Measurements from ENCODE around the gene NPIPB2.
"Not testable (repeated sequence)": the region's sequence is repeated elsewhere in the genome, so short reads cannot be mapped to it uniquely, and the experiment has no call there.

Gene NPIPB2

GRCh38 chr16:11941945-11942344 is at the start of gene NPIPB2:
TSS of gene NPIPB2 (minus strand) at chr16:11942045. CDS start at chr16:11942045, 0 bp downstream.
- not testable (repeated sequence) for DNase-seq

- DNase-seq, result no peak
Observed at GRCh38 chr16:11990702-11991390, 49.0 kb upstream of the NPIPB2 start.

- no peak for DNase-seq
Observed at GRCh38 chr16:11988258-11988978, 46.6 kb upstream of the NPIPB2 start.

- DNase-seq, result no peak
Observed at GRCh38 chr16:11986521-11987057, 44.7 kb upstream of the NPIPB2 start.

GRCh38 chr16:11985250-11985649 is 43.4 kb upstream of the NPIPB2 start:
- DNase-seq, result no peak

- no peak for DNase-seq
Observed at GRCh38 chr16:11980136-11980844, 38.4 kb upstream of the NPIPB2 start.

GRCh38 chr16:11979013-11979672 is 37.3 kb upstream of the NPIPB2 start:
- DNase-seq, result no peak

- DNase-seq, result no peak
Observed at GRCh38 chr16:11978080-11978479, 36.2 kb upstream of the NPIPB2 start.

- DNase-seq, result no peak
Observed at GRCh38 chr16:11977376-11978041, 35.7 kb upstream of the NPIPB2 start.

GRCh38 chr16:11976850-11977375 is 35.1 kb upstream of the NPIPB2 start:
- no peak for DNase-seq

GRCh38 chr16:11973070-11973469 is 31.2 kb upstream of the NPIPB2 start:
- no peak for DNase-seq

GRCh38 chr16:11972128-11972527 is 30.3 kb upstream of the NPIPB2 start:
- DNase-seq, result no peak

GRCh38 chr16:11970292-11970691 is 28.4 kb upstream of the NPIPB2 start:
- DNase-seq, result not testable (repeated sequence)

- DNase-seq, result no peak
Observed at GRCh38 chr16:11968577-11968976, 26.7 kb upstream of the NPIPB2 start.

- DNase-seq, result no peak
Observed at GRCh38 chr16:11967195-11967911, 25.5 kb upstream of the NPIPB2 start.

GRCh38 chr16:11966173-11966572 is 24.3 kb upstream of the NPIPB2 start:
- no peak for DNase-seq

GRCh38 chr16:11964761-11965551 is 23.1 kb upstream of the NPIPB2 start, which contains the start of gene TNFRSF17:
TSS of gene TNFRSF17 (plus strand) at chr16:11965210. CDS start at chr16:11965325, 115 bp downstream.
- no peak for DNase-seq

GRCh38 chr16:11963706-11964105 is 21.9 kb upstream of the NPIPB2 start:
- no peak for DNase-seq

GRCh38 chr16:11962978-11963377 is 21.1 kb upstream of the NPIPB2 start:
- DNase-seq, result not testable (repeated sequence)

- not testable (repeated sequence) for DNase-seq
Observed at GRCh38 chr16:11962457-11962856, 20.6 kb upstream of the NPIPB2 start.

All from NCI-H1694 treated with DMSO at 0.1 percent for 48 hours (cell line).